ENCODE data around the gene TFEC.

DNA sequence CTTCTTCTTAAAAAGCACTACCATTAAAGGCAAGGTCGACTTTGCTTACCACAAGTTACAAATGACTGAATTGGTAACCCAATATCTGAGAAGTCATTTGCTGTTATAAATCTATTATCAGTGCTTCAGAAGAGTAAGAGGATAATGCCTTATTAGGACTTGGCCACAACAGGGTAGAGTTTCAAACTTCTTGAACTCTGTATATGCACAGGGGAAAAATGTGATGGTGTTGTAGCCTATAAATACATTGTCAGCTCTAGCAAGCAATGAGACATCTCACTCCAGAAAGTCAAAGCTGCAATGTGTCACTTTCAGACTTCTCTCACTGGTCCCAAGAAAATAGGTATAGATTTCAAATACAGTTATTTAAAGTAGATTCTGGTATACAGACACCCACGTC lies 9.3 kb downstream of the TFEC start:
- TF ChIP-seq, protein P1, sequence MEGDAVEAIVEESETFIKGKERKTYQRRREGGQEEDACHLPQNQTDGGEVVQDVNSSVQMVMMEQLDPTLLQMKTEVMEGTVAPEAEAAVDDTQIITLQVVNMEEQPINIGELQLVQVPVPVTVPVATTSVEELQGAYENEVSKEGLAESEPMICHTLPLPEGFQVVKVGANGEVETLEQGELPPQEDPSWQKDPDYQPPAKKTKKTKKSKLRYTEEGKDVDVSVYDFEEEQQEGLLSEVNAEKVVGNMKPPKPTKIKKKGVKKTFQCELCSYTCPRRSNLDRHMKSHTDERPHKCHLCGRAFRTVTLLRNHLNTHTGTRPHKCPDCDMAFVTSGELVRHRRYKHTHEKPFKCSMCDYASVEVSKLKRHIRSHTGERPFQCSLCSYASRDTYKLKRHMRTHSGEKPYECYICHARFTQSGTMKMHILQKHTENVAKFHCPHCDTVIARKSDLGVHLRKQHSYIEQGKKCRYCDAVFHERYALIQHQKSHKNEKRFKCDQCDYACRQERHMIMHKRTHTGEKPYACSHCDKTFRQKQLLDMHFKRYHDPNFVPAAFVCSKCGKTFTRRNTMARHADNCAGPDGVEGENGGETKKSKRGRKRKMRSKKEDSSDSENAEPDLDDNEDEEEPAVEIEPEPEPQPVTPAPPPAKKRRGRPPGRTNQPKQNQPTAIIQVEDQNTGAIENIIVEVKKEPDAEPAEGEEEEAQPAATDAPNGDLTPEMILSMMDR (conservative IDR thresholded peaks at IDR 0.05) = no peak
- no peak for TF ChIP-seq ZFX (IDR thresholded peaks at IDR 0.05)
